MM.1S (cell line): ENCODE data around the gene MED20.
A peak's percentile ranks its signal among the peaks of the same experiment; 100 is the strongest.

ENCODE experiments used
- DNase-seq: peaks from one replicate; pipeline ENCODE4 v3.0.0-alpha.2; 2015
- H2AFZ ChIP-seq: fragments of 300-600 bp; sonication (generic); 2 replicates; pipeline ENCODE4 v1.6.0; 2016; ENCODE audit warnings: antibody characterized with exemption, low read length
- H3F3A ChIP-seq: fragments of 300-600 bp; sonication (generic); 2 replicates; pipeline ENCODE4 v1.6.1; 2016; ENCODE audit warnings: mild to moderate bottlenecking, antibody characterized with exemption, low read length, moderate library complexity, mixed read lengths; ENCODE audit not compliant: insufficient read depth
- H3K27ac ChIP-seq: fragments of 300-600 bp; sonication (generic); 2 replicates; pipeline ENCODE4 v1.5.1; 2016; ENCODE audit warnings: mild to moderate bottlenecking, low read length
- H3K27me3 ChIP-seq: fragments of 300-600 bp; sonication (generic); replicated peaks from 2 replicates; pipeline ENCODE4 v1.6.0; 2016; ENCODE audit warnings: low read length; ENCODE audit not compliant: insufficient read depth
- H3K36me3 ChIP-seq: fragments of 300-600 bp; sonication (generic); replicated peaks from 2 replicates; pipeline ENCODE4 v1.6.1; 2016; ENCODE audit warnings: mild to moderate bottlenecking, low read length, mixed read lengths; ENCODE audit not compliant: insufficient read depth
- H3K4me1 ChIP-seq: fragments of 300-600 bp; sonication (generic); 2 replicates; pipeline ENCODE4 v1.6.1; 2016; ENCODE audit warnings: low read length, mixed read lengths
- H3K4me2 ChIP-seq: fragments of 300-600 bp; sonication (generic); 2 replicates; pipeline ENCODE4 v1.6.0; 2016; ENCODE audit warnings: low read depth, low read length
- H3K4me3 ChIP-seq: fragments of 300-600 bp; sonication (generic); 2 replicates; pipeline ENCODE4 v1.5.1; 2016; ENCODE audit warnings: low read length, mixed read lengths
- H3K79me2 ChIP-seq: fragments of 300-600 bp; sonication (generic); 2 replicates; pipeline ENCODE4 v1.6.1; 2016; ENCODE audit warnings: mixed run types, low read length, mixed read lengths
- H3K9ac ChIP-seq: fragments of 300-600 bp; sonication (generic); 2 replicates; pipeline ENCODE4 v1.6.1; 2016; ENCODE audit warnings: low read length, mixed read lengths
- H3K9me2 ChIP-seq: fragments of 300-600 bp; sonication (generic); replicated peaks from 2 replicates; pipeline ENCODE4 v1.6.1; 2016; ENCODE audit warnings: mild to moderate bottlenecking, low read length, mixed read lengths; ENCODE audit not compliant: insufficient read depth
- H3K9me3 ChIP-seq: fragments of 300-600 bp; sonication (generic); replicated peaks from 2 replicates; pipeline ENCODE4 v1.6.1; 2016; ENCODE audit warnings: mild to moderate bottlenecking, low read length, mixed read lengths; ENCODE audit not compliant: insufficient read depth
- H4K20me1 ChIP-seq: fragments of 300-600 bp; sonication (generic); 2 replicates; pipeline ENCODE4 v1.6.1; 2016; ENCODE audit warnings: mild to moderate bottlenecking, low read length, moderate library complexity, mixed read lengths; ENCODE audit not compliant: insufficient read depth
- EZH2 ChIP-seq: fragments of 300-600 bp; sonication (generic); optimal IDR thresholded peaks from 2 replicates; pipeline ENCODE3; 2017; ENCODE audit warnings: low read depth, mild to moderate bottlenecking, antibody characterized with exemption, low read length, mixed read lengths
- EZH2phosphoT487 ChIP-seq: fragments of 300-600 bp; sonication (generic); IDR thresholded peaks from 2 replicates; pipeline ENCODE4 v1.6.1; 2018; ENCODE audit warnings: antibody characterized with exemption, low read length
- TF ChIP-seq, protein P1 (sequence below): fragments of 300-600 bp; sonication (generic); IDR thresholded peaks from 2 replicates; pipeline ENCODE4 v1.5.1; 2016; ENCODE audit warnings: antibody characterized with exemption, low read length, mixed read lengths

The MED20 gene

DNA sequence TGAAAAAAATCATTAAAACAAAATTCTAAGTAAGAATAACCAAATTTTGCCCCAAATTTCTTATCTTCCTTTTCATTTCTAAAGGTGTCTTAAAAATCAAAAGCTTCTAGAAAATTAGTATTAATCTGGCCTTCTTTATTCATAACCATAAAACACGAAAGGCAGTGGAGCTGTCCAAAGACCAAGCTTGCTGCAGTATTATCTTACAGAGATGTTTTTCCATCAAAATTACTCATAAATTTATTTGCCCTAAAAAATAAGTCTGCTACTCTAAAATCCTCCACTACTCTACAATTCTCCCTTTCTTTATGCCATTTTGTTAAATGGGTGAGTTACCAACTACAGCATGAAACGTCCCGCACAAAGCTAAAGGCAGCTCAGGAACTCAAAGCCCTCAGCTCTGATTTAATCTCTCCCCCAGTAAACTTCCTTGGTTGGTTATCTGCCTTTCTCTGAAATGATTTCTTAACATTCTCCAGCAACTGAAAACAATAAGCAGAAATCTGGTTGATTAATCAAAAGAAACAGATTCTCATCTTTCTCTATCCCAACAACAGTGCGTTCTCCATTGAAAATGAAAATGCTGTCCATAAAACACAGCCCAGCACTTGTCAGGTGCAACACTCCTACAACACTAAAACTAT is 27.9 kb downstream of the MED20 start:
- Histone ChIP-seq H3K36me3 (no peaks in the 10 kb centered on the region), H3K9me2 (no peaks in the 10 kb centered on the region), H4K20me1 (no peaks in the 10 kb centered on the region), H2AFZ (no peak overlapping the region), H3K79me2 (peaks cover 46% of the 10 kb centered on the region), H3K27me3 (no peaks in the 10 kb centered on the region), H3K4me3 (no peak overlapping the region), H3K27ac (no peak overlapping the region), H3K9ac (no peak overlapping the region), H3K4me1 (peaks cover 9% of the 10 kb centered on the region), H3K4me2 (peak overlapping the region; percentile 98; the same call in 1 of the 2 replicates), H3F3A (peaks cover 14% of the 10 kb centered on the region), H3K9me3 (no peaks in the 10 kb centered on the region)
- TF ChIP-seq EZH2phosphoT487 (no peak), EZH2 (no peak)
- TF ChIP-seq, protein P1, sequence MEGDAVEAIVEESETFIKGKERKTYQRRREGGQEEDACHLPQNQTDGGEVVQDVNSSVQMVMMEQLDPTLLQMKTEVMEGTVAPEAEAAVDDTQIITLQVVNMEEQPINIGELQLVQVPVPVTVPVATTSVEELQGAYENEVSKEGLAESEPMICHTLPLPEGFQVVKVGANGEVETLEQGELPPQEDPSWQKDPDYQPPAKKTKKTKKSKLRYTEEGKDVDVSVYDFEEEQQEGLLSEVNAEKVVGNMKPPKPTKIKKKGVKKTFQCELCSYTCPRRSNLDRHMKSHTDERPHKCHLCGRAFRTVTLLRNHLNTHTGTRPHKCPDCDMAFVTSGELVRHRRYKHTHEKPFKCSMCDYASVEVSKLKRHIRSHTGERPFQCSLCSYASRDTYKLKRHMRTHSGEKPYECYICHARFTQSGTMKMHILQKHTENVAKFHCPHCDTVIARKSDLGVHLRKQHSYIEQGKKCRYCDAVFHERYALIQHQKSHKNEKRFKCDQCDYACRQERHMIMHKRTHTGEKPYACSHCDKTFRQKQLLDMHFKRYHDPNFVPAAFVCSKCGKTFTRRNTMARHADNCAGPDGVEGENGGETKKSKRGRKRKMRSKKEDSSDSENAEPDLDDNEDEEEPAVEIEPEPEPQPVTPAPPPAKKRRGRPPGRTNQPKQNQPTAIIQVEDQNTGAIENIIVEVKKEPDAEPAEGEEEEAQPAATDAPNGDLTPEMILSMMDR = no peak
- DNase-seq = no peak

DNA sequence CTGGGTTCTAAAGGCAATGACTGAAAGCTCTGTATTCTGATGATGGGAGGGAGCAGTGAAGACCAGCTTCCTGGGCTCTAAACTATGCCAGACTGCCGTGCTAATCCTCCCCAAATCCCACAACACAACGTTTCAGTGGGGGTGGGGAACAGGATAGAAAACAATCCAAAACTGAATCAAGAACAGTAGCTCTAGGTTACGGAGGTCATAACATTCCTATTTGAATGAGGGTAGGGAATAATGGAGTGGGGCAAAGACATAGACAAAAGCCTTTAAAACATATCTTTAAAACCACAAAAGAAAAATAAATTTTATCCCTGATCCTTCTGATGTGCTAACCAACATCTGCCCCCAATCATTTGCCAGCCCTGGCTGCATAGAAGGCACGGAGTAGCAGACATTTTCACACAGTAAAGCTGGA is 33.6 kb downstream of the MED20 start:
- no peaks in the 10 kb centered on the region for H3K4me1 ChIP-seq
- H3F3A ChIP-seq = no peaks in the 10 kb centered on the region
- H3K9ac ChIP-seq = no peak overlapping the region
- H3K4me3 ChIP-seq = no peak overlapping the region
- H3K27me3 ChIP-seq = no peaks in the 10 kb centered on the region
- no peaks in the 10 kb centered on the region for H3K9me2 ChIP-seq
- TF ChIP-seq EZH2phosphoT487 (no peak), EZH2 (no peak)
- TF ChIP-seq, protein P1 = no peak
- H3K27ac ChIP-seq = no peak overlapping the region
- H2AFZ ChIP-seq = no peak overlapping the region
- no peak overlapping the region for H3K4me2 ChIP-seq
- no peak for DNase-seq
- no peaks in the 10 kb centered on the region for H4K20me1 ChIP-seq
- H3K9me3 ChIP-seq = no peaks in the 10 kb centered on the region
- peaks cover 29% of the 10 kb centered on the region for H3K79me2 ChIP-seq
- H3K36me3 ChIP-seq = no peaks in the 10 kb centered on the region; the same call in 1 of the 2 replicates

DNA sequence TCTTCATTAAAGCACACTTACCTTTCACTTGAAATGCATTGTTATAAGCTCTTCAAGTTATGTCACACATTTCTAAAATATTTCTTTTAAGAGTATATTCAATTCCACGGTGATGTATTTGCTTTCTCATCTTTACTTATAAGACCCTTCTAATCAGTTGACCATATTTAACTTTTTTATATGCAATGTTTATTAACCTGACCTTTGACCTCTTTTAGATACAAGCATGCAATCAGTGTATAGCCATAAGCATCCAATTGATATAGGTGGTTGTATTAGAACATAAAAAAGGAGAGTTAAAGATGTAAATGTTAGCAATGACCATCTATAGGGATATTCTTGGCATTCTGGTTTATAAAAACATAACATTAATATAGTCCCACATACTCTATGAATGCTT is 35.0 kb downstream of the MED20 start:
- H3K9ac ChIP-seq = no peak overlapping the region
- H3K36me3 ChIP-seq = no peaks in the 10 kb centered on the region; the same call in 1 of the 2 replicates
- H4K20me1 ChIP-seq = no peaks in the 10 kb centered on the region
- TF ChIP-seq EZH2phosphoT487 (no peak), EZH2 (no peak)
- TF ChIP-seq, protein P1 = no peak
- H3K4me3 ChIP-seq = no peak overlapping the region
- no peaks in the 10 kb centered on the region for H3K4me1 ChIP-seq
- DNase-seq = no peak
- H3K9me3 ChIP-seq = no peaks in the 10 kb centered on the region
- H3F3A ChIP-seq = no peaks in the 10 kb centered on the region
- no peaks in the 10 kb centered on the region for H3K9me2 ChIP-seq
- no peak overlapping the region for H3K27ac ChIP-seq
- no peak overlapping the region for H3K4me2 ChIP-seq
- no peaks in the 10 kb centered on the region for H3K27me3 ChIP-seq
- H2AFZ ChIP-seq = no peak overlapping the region
- H3K79me2 ChIP-seq = peaks cover 18% of the 10 kb centered on the region
